ENCODE data around the gene SVOPL. TPM values are rescaled to one million over a fixed set of nuclear protein-coding genes. Genes with fewer than 3 reads are reported as not detected.

The SVOPL gene
- total and polyA plus RNA-seq, 4 donors = 0.33 TPM; not detected in 3

GRCh38 chr7:138584696-138585095 is 116.5 kb downstream of the SVOPL start:
- Histone ChIP-seq H3K4me1 (ENCODE audit: control insufficient read depth in 4 of 4, insufficient read depth in 4 of 4, low read length in 3 of 4) (no peaks in the 10 kb centered on the region), H3K4me3 (ENCODE audit: low read depth in 1 of 3, low read length in 3 of 3) (no peak overlapping the region), H3K27ac (ENCODE audit: low read depth in 1 of 2, low read length in 2 of 2) (no peak overlapping the region), H3K9me3 (ENCODE audit: control insufficient read depth in 4 of 4, low read length in 3 of 4) (no peaks in the 10 kb centered on the region), H3K36me3 (ENCODE audit: control insufficient read depth in 4 of 4, insufficient read depth in 3 of 4, low read depth in 1 of 4, low read length in 3 of 4) (peaks cover 2 to 54% (median 36%) of the 10 kb centered on the region in 4 donors), H3K9ac (ENCODE audit: low read depth in 1 of 2, low read length in 2 of 2) (no peak overlapping the region), H3K27me3 (ENCODE audit: control insufficient read depth in 4 of 4, insufficient read depth in 4 of 4, low read length in 3 of 4) (no peaks in the 10 kb centered on the region)
- no peak for DNase-seq (ENCODE audit: low spot score)
- 92% methylated on average over 4 of the region's 4 CpGs for WGBS
- TF ChIP-seq FOXA2 (IDR thresholded peaks at IDR 0.05) (no peak), EGR1 (IDR thresholded peaks at IDR 0.05; ENCODE audit: low read depth in 2 of 2) (no peak), CTCF (IDR thresholded peaks at IDR 0.05; ENCODE audit: low read depth, low read length, missing input control) (no peak), TAF1 (conservative IDR thresholded peaks at IDR 0.05) (no peak), SP1 (IDR thresholded peaks at IDR 0.05) (no peak)

- no peaks in the 10 kb centered on the region for H3K9me3 ChIP-seq (ENCODE audit: control insufficient read depth in 4 of 4, low read length in 3 of 4)
- H3K27me3 ChIP-seq (ENCODE audit: control insufficient read depth in 4 of 4, insufficient read depth in 4 of 4, low read length in 3 of 4) = no peaks in the 10 kb centered on the region
- H3K9ac ChIP-seq (ENCODE audit: low read depth in 1 of 2, low read length in 2 of 2) = no peak overlapping the region
- TF ChIP-seq REST (IDR thresholded peaks at IDR 0.05) (no peak), FOXA2 (IDR thresholded peaks at IDR 0.05) (no peak), HNF4G (IDR thresholded peaks at IDR 0.05) (no peak), FOXA1 (IDR thresholded peaks at IDR 0.05) (no peak), HNF4A (conservative IDR thresholded peaks at IDR 0.05) (no peak), NR2F2 (IDR thresholded peaks at IDR 0.05) (no peak), MAX (IDR thresholded peaks at IDR 0.05) (no peak), ATF3 (IDR thresholded peaks at IDR 0.05) (no peak), JUND (IDR thresholded peaks at IDR 0.05) (no peak), YY1 (IDR thresholded peaks at IDR 0.05) (no peak), RAD21 (IDR thresholded peaks at IDR 0.05) (no peak), ZBTB33 (IDR thresholded peaks at IDR 0.05) (no peak), SP1 (IDR thresholded peaks at IDR 0.05) (no peak)
- no peaks in the 10 kb centered on the region for H3K4me1 ChIP-seq (ENCODE audit: control insufficient read depth in 4 of 4, insufficient read depth in 4 of 4, low read length in 3 of 4)
- peaks cover 2 to 58% (median 40%) of the 10 kb centered on the region in 4 donors for H3K36me3 ChIP-seq (ENCODE audit: control insufficient read depth in 4 of 4, insufficient read depth in 3 of 4, low read depth in 1 of 4, low read length in 3 of 4)
- no peak overlapping the region for H3K27ac ChIP-seq (ENCODE audit: low read depth in 1 of 2, low read length in 2 of 2)
- DNase-seq (ENCODE audit: low spot score) = no peak
- H3K4me3 ChIP-seq (ENCODE audit: low read depth in 1 of 3, low read length in 3 of 3) = no peak overlapping the region
Measured at GRCh38 chr7:138584283-138584682, 116.9 kb downstream of the SVOPL start.

Data from liver (tissue), 9 donors.